Prostate gland (tissue), 2 donors: Measurements from ENCODE around the gene TBC1D5.

Experiments
- POLR2A ChIP-seq: fragments of 450-650 bp; IDR thresholded peaks from one replicate; pipeline ENCODE4 v1.6.1; 2016; ENCODE audit warnings: antibody characterized with exemption, mild to moderate bottlenecking
- TF ChIP-seq, protein P1 (sequence below), 4 experiments: fragments of 200-600 bp in 2 of 4; fragments of 450-650 bp in 2 of 4; sonication (generic) in 2 of 4; IDR thresholded peaks; 1 replicate in 3 of 4; 2 replicates in 1 of 4; pipeline ENCODE4 v1.5.1; 2016 to 2019; ENCODE audit warnings: antibody characterized with exemption in 4 of 4, mild to moderate bottlenecking in 2 of 4, moderate library complexity in 2 of 4

DNA sequence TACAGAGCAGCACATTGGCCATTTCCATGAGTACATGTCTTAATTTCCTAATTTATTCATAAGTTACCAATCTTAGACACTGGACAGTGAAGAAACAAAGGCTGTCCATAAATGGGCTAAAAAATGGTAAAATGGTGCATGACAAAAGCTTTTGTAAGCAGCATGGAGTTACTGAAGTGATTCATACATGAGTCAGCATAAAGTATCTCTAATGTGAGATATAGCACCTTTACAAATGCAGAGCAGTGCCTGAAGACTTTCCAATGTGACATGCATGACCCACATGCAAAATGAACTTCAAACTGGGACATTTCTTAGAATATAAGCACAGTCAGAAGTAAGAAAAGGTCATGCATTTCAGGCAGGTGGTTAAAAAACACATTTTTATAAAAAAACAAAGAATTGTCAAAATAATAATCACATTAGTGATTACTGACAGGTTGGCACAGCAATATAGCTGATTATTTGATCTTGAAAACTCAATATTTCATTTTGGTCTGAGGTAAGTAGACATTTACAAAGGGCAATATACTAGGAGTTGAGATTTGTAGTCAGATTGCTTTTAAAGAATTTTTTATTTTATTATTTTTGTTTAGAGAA is 558.4 kb downstream of the TBC1D5 start:
- TF ChIP-seq, protein P1, sequence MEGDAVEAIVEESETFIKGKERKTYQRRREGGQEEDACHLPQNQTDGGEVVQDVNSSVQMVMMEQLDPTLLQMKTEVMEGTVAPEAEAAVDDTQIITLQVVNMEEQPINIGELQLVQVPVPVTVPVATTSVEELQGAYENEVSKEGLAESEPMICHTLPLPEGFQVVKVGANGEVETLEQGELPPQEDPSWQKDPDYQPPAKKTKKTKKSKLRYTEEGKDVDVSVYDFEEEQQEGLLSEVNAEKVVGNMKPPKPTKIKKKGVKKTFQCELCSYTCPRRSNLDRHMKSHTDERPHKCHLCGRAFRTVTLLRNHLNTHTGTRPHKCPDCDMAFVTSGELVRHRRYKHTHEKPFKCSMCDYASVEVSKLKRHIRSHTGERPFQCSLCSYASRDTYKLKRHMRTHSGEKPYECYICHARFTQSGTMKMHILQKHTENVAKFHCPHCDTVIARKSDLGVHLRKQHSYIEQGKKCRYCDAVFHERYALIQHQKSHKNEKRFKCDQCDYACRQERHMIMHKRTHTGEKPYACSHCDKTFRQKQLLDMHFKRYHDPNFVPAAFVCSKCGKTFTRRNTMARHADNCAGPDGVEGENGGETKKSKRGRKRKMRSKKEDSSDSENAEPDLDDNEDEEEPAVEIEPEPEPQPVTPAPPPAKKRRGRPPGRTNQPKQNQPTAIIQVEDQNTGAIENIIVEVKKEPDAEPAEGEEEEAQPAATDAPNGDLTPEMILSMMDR (IDR thresholded peaks at IDR 0.05) = no peak
- no peak for TF ChIP-seq POLR2A
